ENCODE measurements around the gene KRT80.

Gene KRT80

GRCh38 chr12:52126605-52127578, 64.9 kb downstream of the KRT80 start:
- DNase-seq, result no peak

GRCh38 chr12:52126050-52126604, 65.7 kb downstream of the KRT80 start:
- no peak for DNase-seq

GRCh38 chr12:52125476-52125900, 66.3 kb downstream of the KRT80 start:
- no peak for DNase-seq

- DNase-seq, result no peak
Observed at GRCh38 chr12:52123487-52124186, 68.2 kb downstream of the KRT80 start.

GRCh38 chr12:52122904-52123303, 68.9 kb downstream of the KRT80 start:
- no peak for DNase-seq

- no peak for DNase-seq
Observed at GRCh38 chr12:52122540-52122871, 69.3 kb downstream of the KRT80 start.

- DNase-seq, result peak; percentile 56 to 62
Observed at GRCh38 chr12:52121824-52122539, 69.8 kb downstream of the KRT80 start.

- DNase-seq, result no peak
Observed at GRCh38 chr12:52120951-52121823, 70.6 kb downstream of the KRT80 start.

- DNase-seq, result no peak
Observed at GRCh38 chr12:52119398-52120254, 72.2 kb downstream of the KRT80 start.

All from activated CD4-positive, alpha-beta T cell treated with anti-CD3 and anti-CD28 coated beads, Interleukin-2, amount 50 U/mL, for 4 hours (primary cell).